ENCODE results near the gene MS4A8.

GRCh38 chr11:60699936-60700335, 524 bp downstream of the MS4A8 start:
- TF ChIP-seq CTCF (IDR thresholded peaks at IDR 0.05; ENCODE audit: insufficient read depth, low read length, poor library complexity, severe bottlenecking) (no peak), EZH2phosphoT487 (conservative IDR thresholded peaks at IDR 0.05; ENCODE audit: low read length) (no peak)

Data from SU-DHL-6 (cell line).